Mucosa of rectum (tissue), 2 donors: ENCODE data around the gene SLC16A9.
"Not testable (repeated sequence)": the region's sequence is repeated elsewhere in the genome, so short reads cannot be mapped to it uniquely, and the experiment has no call there.

Experiments
- H3K27ac ChIP-seq, 2 donors: one replicate each; pipeline ENCODE4 v1.7.0; 2013; ENCODE audit warnings: inconsistent platforms in 2 of 2, low read depth in 2 of 2, low read length in 2 of 2
- H3K27me3 ChIP-seq, 2 donors: one replicate each; pipeline ENCODE4 v1.7.0; 2013; ENCODE audit warnings: low read length in 2 of 2; ENCODE audit not compliant: control insufficient read depth in 2 of 2, insufficient read depth in 2 of 2
- H3K36me3 ChIP-seq, 2 donors: one replicate each; pipeline ENCODE4 v1.7.0; 2013; ENCODE audit warnings: low read length in 2 of 2; ENCODE audit not compliant: control insufficient read depth in 2 of 2, insufficient read depth in 2 of 2
- H3K4me1 ChIP-seq, 2 donors: one replicate each; pipeline ENCODE4 v1.7.0; 2013; ENCODE audit warnings: low read length in 2 of 2, mild to moderate bottlenecking in 1 of 2; ENCODE audit not compliant: control insufficient read depth in 2 of 2, insufficient read depth in 2 of 2
- H3K4me3 ChIP-seq, 2 donors: one replicate each; pipeline ENCODE4 v1.7.0; 2013; ENCODE audit warnings: low read length in 2 of 2
- H3K9ac ChIP-seq, 2 donors: one replicate each; pipeline ENCODE4 v1.7.0; 2013; ENCODE audit warnings: low read length in 2 of 2, low read depth in 1 of 2, mild to moderate bottlenecking in 1 of 2
- H3K9me3 ChIP-seq, 2 donors: one replicate each; pipeline ENCODE4 v1.7.0; 2013; ENCODE audit warnings: low read length in 2 of 2; ENCODE audit not compliant: control insufficient read depth in 2 of 2
- donor health status: healthy.
- donor health status: Normal muscosa, but diverticular disease.

The SLC16A9 gene, protein sequence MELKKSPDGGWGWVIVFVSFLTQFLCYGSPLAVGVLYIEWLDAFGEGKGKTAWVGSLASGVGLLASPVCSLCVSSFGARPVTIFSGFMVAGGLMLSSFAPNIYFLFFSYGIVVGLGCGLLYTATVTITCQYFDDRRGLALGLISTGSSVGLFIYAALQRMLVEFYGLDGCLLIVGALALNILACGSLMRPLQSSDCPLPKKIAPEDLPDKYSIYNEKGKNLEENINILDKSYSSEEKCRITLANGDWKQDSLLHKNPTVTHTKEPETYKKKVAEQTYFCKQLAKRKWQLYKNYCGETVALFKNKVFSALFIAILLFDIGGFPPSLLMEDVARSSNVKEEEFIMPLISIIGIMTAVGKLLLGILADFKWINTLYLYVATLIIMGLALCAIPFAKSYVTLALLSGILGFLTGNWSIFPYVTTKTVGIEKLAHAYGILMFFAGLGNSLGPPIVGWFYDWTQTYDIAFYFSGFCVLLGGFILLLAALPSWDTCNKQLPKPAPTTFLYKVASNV

GRCh38 chr10:59709395-59710125 lies at the start of gene SLC16A9:
TSS of gene SLC16A9 (minus strand) at chr10:59709850. CDS start at chr10:59684291, 25,559 bp downstream.
- H3K4me3 ChIP-seq: peak within 1 kb of the TSS; percentile 74 to 75
- H3K36me3 ChIP-seq: no peaks in the 10 kb centered on the region
- H3K27me3 ChIP-seq: no peaks in the 10 kb centered on the region
- H3K9ac ChIP-seq: peak within 1 kb of the TSS; percentile 56 to 85
- no peaks in the 10 kb centered on the region for H3K9me3 ChIP-seq
- H3K27ac ChIP-seq: peak within 1 kb of the TSS; percentile 67 to 69
- H3K4me1 ChIP-seq: peaks cover 3 to 20% of the 10 kb centered on the region in 2 donors

DNA sequence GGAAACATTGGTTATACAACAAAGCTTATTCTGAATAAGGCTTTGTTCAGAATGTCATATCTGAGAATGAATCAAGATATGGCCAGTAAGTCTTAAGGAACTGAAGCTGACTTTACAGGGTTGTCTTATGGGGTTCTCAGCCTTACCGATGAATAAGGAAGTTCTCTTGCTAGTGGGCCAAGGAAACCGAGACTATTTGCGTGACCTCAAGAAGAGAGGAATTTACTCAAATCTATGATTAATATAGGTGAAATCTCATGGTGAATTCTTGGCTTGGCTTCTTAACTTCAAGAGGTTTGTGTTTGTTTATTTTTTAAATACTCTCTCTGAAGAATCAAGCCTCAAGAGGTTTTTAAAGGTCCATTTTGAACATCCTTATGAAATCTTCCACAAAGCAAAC lies 48.3 kb upstream of the SLC16A9 start:
- no peaks in the 10 kb centered on the region for H3K9me3 ChIP-seq
- H3K36me3 ChIP-seq: no peaks in the 10 kb centered on the region
- no peak overlapping the region for H3K9ac ChIP-seq
- no peaks in the 10 kb centered on the region for H3K4me1 ChIP-seq
- H3K4me3 ChIP-seq: no peak overlapping the region
- H3K27me3 ChIP-seq: no peaks in the 10 kb centered on the region
- H3K27ac ChIP-seq: no peak overlapping the region

- Histone ChIP-seq H3K27me3 (no peaks in the 10 kb centered on the region), H3K36me3 (no peaks in the 10 kb centered on the region), H3K9me3 (no peaks in the 10 kb centered on the region), H3K4me3 (no peak overlapping the region), H3K9ac (no peak overlapping the region), H3K4me1 (no peaks in the 10 kb centered on the region), H3K27ac (no peak overlapping the region)
Measured at GRCh38 chr10:59754951-59755350, 45.3 kb upstream of the SLC16A9 start.

GRCh38 chr10:59753267-59753666 lies 43.6 kb upstream of the SLC16A9 start, which contains the start of gene MRLN:
TSS of gene MRLN (minus strand) at chr10:59753455.
- no peaks in the 10 kb centered on the region for H3K9me3 ChIP-seq
- no peak within 1 kb of the TSS for H3K9ac ChIP-seq

GRCh38 chr10:59752278-59752940 lies 42.8 kb upstream of the SLC16A9 start:
- Histone ChIP-seq H3K9me3 (no peaks in the 10 kb centered on the region), H3K4me3 (no peak overlapping the region), H3K27ac (no peak overlapping the region), H3K4me1 (peaks cover 0 to 7% of the 10 kb centered on the region in 2 donors), H3K36me3 (no peaks in the 10 kb centered on the region), H3K9ac (no peak overlapping the region), H3K27me3 (no peaks in the 10 kb centered on the region)

More at GRCh38 chr10:59753267-59753666, 43.6 kb upstream of the SLC16A9 start, which contains the start of gene MRLN:
- Histone ChIP-seq H3K4me1 (peaks cover 0 to 5% of the 10 kb centered on the region in 2 donors), H3K27me3 (no peaks in the 10 kb centered on the region), H3K4me3 (no peak within 1 kb of the TSS), H3K27ac (no peak within 1 kb of the TSS), H3K36me3 (no peaks in the 10 kb centered on the region)

DNA sequence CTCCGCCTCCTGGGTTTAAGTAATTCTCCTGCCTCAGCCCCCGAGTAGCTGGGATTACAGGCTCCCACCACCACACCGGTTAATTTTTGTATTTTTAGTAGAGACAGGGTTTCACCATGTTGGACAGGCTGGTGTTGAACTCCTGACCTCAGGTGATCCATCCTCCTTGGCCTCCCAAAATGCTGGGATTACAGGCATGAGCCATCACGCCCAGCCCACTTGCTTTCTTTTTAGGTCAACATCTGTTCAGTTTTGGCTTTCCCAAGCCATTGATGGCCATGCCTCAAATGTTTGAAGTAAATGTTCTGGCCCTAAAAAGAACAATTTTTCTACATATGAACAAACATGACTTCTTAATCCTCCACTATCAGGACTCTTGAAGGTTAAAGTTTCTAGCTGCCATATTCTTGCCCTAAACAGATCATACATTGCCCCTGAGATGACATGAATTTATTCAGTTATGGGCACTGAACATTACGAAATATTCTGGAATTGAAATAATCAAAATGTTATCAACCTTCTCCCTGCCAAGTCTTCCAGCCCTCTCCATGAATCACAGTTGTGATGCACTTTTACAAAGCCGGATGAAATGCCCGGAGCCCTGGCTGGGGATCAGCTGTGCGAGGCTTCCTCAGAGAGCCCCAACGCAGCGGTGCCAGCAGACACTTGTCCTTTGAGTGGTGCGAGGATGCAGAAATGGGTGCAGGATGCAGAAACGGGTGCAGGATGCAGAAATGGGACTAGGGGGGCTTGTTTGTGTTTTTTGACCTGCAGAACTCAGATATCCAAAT lies 40.7 kb upstream of the SLC16A9 start:
- no peaks in the 10 kb centered on the region for H3K36me3 ChIP-seq
- H3K27me3 ChIP-seq: no peaks in the 10 kb centered on the region
- H3K27ac ChIP-seq: no peak overlapping the region
- H3K9me3 ChIP-seq: no peaks in the 10 kb centered on the region
- peaks cover 0 to 10% of the 10 kb centered on the region in 2 donors for H3K4me1 ChIP-seq
- no peak overlapping the region for H3K9ac ChIP-seq
- H3K4me3 ChIP-seq: no peak overlapping the region

DNA sequence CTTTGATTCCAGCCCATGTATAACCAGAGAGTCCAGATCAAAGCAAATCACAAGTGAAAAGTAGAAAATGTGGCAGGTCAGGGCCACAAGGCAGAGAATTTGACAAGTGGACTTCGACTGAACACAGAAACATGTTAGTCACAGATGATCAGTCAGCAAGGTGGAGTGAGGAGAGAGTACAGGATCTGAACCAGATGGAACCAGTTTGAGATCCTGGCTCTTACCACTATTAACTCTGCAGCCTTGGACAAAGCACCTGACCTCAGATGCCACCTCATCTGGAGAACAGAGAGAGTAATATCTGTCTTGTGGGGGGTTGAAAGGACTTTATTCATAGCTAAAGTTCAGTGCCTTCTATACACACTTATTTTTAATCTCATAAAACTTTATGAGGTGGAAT lies 39.2 kb upstream of the SLC16A9 start:
- H3K9ac ChIP-seq: no peak overlapping the region
- H3K27me3 ChIP-seq: no peaks in the 10 kb centered on the region
- H3K27ac ChIP-seq: peak overlapping the region; percentile 29 to 80
- H3K9me3 ChIP-seq: no peaks in the 10 kb centered on the region
- H3K36me3 ChIP-seq: no peaks in the 10 kb centered on the region
- no peak overlapping the region for H3K4me3 ChIP-seq
- peaks cover 0 to 10% of the 10 kb centered on the region in 2 donors for H3K4me1 ChIP-seq

- Histone ChIP-seq H3K27ac (peak overlapping the region in 1 of 2 donors; percentile 58), H3K9me3 (no peaks in the 10 kb centered on the region), H3K4me1 (peaks cover 0 to 16% of the 10 kb centered on the region in 2 donors), H3K9ac (no peak overlapping the region), H3K27me3 (no peaks in the 10 kb centered on the region), H3K4me3 (no peak overlapping the region), H3K36me3 (no peaks in the 10 kb centered on the region)
Measured at GRCh38 chr10:59745163-59745650, 35.6 kb upstream of the SLC16A9 start.

DNA sequence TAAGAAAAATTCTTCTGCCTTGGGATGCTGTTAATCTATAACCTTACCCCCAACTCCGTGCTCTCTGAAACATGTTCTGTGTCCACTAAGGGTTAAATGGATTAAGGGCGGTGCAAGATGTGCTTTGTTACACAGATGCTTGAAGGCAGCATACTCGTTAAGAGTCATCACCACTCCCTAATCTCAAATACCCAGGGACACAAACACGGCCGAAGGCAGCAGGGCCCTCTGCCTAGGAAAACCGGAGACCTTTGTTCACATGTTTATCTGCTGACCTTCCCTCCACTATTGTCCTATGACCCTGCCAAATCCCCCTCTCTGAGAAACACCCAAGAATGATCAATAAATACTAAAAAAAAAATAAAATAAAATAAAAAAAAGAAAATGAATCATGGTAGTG lies 35.1 kb upstream of the SLC16A9 start:
- Histone ChIP-seq H3K4me1 (peaks cover 0 to 16% of the 10 kb centered on the region in 2 donors), H3K27ac (peak overlapping the region in 1 of 2 donors; percentile 58)

More for the DNA sequence above, 35.1 kb upstream of the SLC16A9 start:
- H3K4me3 ChIP-seq, H3K27me3 ChIP-seq, H3K36me3 ChIP-seq, H3K9me3 ChIP-seq, H3K9ac ChIP-seq: not testable (repeated sequence)
